Calu3 (cell line): ENCODE data around the gene NDUFAF7. TPM values are rescaled to one million over a fixed set of nuclear protein-coding genes. Genes with fewer than 3 reads are reported as not detected.

Experiments used
- BruUV-seq: library from RNA; stranded (reverse); fragments of 400-500 nt; replicated peaks from 2 replicates; lab custom pipeline; 2021; lab: Mats Ljungman, UMichigan
- CTCF ChIA-PET: fragments of 300-600 bp; sonication (Branson Sonifier 250); formaldehyde crosslinking; loops from one replicate; lab custom pipeline; 2022; ENCODE audit warnings: antibody characterized with exemption; lab: Charles Lee
- DNase-seq: peaks from one replicate; pipeline ENCODE4 v3.0.0; 2022
- H3K27ac Mint-ChIP-seq: one replicate; pipeline ENCODE4 v1.8.0; 2022; ENCODE audit warnings: mixed read lengths; ENCODE audit not compliant: unreplicated experiment
- H3K27me3 Mint-ChIP-seq: one replicate; pipeline ENCODE4 v1.8.0; 2022; ENCODE audit warnings: mixed read lengths; ENCODE audit not compliant: unreplicated experiment
- H3K36me3 Mint-ChIP-seq: one replicate; pipeline ENCODE4 v1.8.0; 2022; ENCODE audit warnings: mild to moderate bottlenecking, moderate library complexity, mixed read lengths; ENCODE audit not compliant: insufficient read depth, unreplicated experiment
- H3K4me1 Mint-ChIP-seq: one replicate; pipeline ENCODE4 v1.8.0; 2022; ENCODE audit warnings: mild to moderate bottlenecking, low read depth, mixed read lengths; ENCODE audit not compliant: unreplicated experiment
- H3K4me3 Mint-ChIP-seq: one replicate; pipeline ENCODE4 v1.8.0; 2022; ENCODE audit warnings: mild to moderate bottlenecking, low read depth, moderate library complexity, mixed read lengths; ENCODE audit not compliant: unreplicated experiment
- H3K9me3 Mint-ChIP-seq: one replicate; pipeline ENCODE4 v1.8.0; 2022; ENCODE audit warnings: low read depth, mixed read lengths; ENCODE audit not compliant: unreplicated experiment
- CTCF ChIP-seq: fragments of 200-600 bp; IDR thresholded peaks from one replicate; pipeline ENCODE4 v1.8.0; 2022; ENCODE audit warnings: antibody characterized with exemption; ENCODE audit not compliant: unreplicated experiment
- intact Hi-C: fragments of 100-400 bp; cut with micrococcal nuclease; formaldehyde crosslinking; loops from one replicate; pipeline ENCODE4 v1.10.0; 2022; ENCODE audit not compliant: unreplicated experiment
- total RNA-seq: library from RNA; stranded (reverse); gene quantifications from 2 replicates; pipeline ENCODE4 v1.2.3, GENCODE V29; 2022

The NDUFAF7 gene
- total RNA-seq, 1 experiment from 2014 or later = 22.3 TPM

GRCh38 chr2:37274359-37274965, 43.0 kb downstream of the NDUFAF7 start:
- H3K27ac Mint-ChIP-seq = no peak overlapping the region
- peaks cover 10% of the 10 kb centered on the region for H3K36me3 Mint-ChIP-seq
- CTCF ChIA-PET = no interaction called here
- no peaks in the 10 kb centered on the region for H3K27me3 Mint-ChIP-seq
- H3K4me3 Mint-ChIP-seq = no peak overlapping the region
- intact Hi-C loops = no loop called here
- TF ChIP-seq CTCF = no peak
- no TSS peak for BruUV-seq
- no peaks in the 10 kb centered on the region for H3K9me3 Mint-ChIP-seq
- H3K4me1 Mint-ChIP-seq = no peaks in the 10 kb centered on the region
- no peak for DNase-seq

DNA sequence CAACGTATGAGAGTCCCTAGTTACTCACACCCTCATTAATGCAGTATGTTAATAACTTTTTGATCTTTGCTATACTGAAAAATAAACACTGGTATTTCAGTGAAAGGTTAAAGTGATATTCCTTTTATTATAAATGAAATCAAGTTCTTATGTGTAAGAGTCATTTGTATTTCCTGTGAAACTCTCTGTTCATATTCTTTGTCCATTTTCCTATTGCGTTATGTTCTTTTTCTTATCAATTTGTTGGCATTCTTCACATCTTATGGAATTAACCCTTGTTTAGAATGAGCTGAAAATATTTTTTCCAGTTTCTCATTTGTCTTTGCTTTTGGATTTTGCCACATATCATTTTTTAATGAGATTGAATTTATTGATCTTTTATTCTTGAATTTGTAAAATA, 44.8 kb downstream of the NDUFAF7 start:
- no peak for TF ChIP-seq CTCF
- no TSS peak for BruUV-seq
- no peaks in the 10 kb centered on the region for H3K27me3 Mint-ChIP-seq
- H3K4me1 Mint-ChIP-seq = no peaks in the 10 kb centered on the region
- no peak for DNase-seq
- no peak overlapping the region for H3K4me3 Mint-ChIP-seq
- no peak overlapping the region for H3K27ac Mint-ChIP-seq
- H3K36me3 Mint-ChIP-seq = peaks cover 10% of the 10 kb centered on the region
- no peaks in the 10 kb centered on the region for H3K9me3 Mint-ChIP-seq
- CTCF ChIA-PET = no interaction called here
- intact Hi-C loops = no loop called here

- BruUV-seq = no TSS peak
- DNase-seq = no peak
- no peak overlapping the region for H3K4me3 Mint-ChIP-seq
Observed at GRCh38 chr2:37281916-37282315, 50.5 kb downstream of the NDUFAF7 start.

DNA sequence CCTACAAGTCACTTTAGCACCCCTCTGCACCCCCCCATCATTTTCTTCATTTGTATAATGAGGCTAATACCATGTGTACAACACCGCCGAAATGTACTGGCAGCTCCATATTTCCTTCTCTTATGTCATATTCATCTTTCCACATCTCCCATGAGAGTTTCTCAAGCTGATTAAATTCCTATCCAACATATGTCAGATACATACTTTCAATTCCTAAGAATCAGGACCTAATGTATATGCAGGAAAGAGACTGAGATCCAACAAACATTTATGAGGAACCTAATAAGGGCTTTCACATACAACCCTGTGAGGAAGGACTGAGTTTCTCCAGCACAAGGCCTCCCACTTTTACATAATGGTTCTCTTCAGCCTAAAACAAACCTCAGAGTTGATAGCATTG, 51.3 kb downstream of the NDUFAF7 start:
- CTCF ChIA-PET = no interaction called here
- Mint-ChIP-seq H3K4me1 (no peaks in the 10 kb centered on the region), H3K27ac (no peak overlapping the region), H3K4me3 (no peak overlapping the region), H3K36me3 (no peaks in the 10 kb centered on the region), H3K27me3 (no peaks in the 10 kb centered on the region), H3K9me3 (no peaks in the 10 kb centered on the region)
- TF ChIP-seq CTCF = no peak
- intact Hi-C loops = no loop called here
- no TSS peak for BruUV-seq
- no peak for DNase-seq

More at GRCh38 chr2:37281916-37282315, 50.5 kb downstream of the NDUFAF7 start:
- intact Hi-C loops = no loop called here
- H3K4me1 Mint-ChIP-seq = no peaks in the 10 kb centered on the region
- no peaks in the 10 kb centered on the region for H3K27me3 Mint-ChIP-seq
- CTCF ChIA-PET = no interaction called here
- no peak for TF ChIP-seq CTCF
- H3K36me3 Mint-ChIP-seq = no peaks in the 10 kb centered on the region
- no peaks in the 10 kb centered on the region for H3K9me3 Mint-ChIP-seq
- no peak overlapping the region for H3K27ac Mint-ChIP-seq
